HepG2 (cell line): ENCODE data around the gene WDR59. TPM values are rescaled to one million over a fixed set of nuclear protein-coding genes. Genes with fewer than 3 reads are reported as not detected.
A peak's percentile ranks its signal among the peaks of the same experiment; 100 is the strongest.

ENCODE experiments used
- ATF3 ChIP-seq: sonication (generic); formaldehyde crosslinking; IDR thresholded peaks from 2 replicates; pipeline ENCODE4 v1.4.0; 2020; ENCODE audit warnings: missing genetic modification reagents
- CSRNP2 ChIP-seq: sonication (generic); formaldehyde crosslinking; conservative IDR thresholded peaks from 2 replicates; pipeline ENCODE4 v1.8.0; 2022; ENCODE audit warnings: low read depth, missing genetic modification reagents
- GFI1 ChIP-seq: sonication (generic); formaldehyde crosslinking; IDR thresholded peaks from 2 replicates; pipeline ENCODE4 v1.5.0; 2020; ENCODE audit warnings: missing genetic modification reagents, mild to moderate bottlenecking, borderline replicate concordance
- HNRNPK ChIP-seq: fragments of 200-400 bp; formaldehyde crosslinking; IDR thresholded peaks from 2 replicates; pipeline ENCODE4 v1.6.1; 2018; ENCODE audit warnings: low read length, low read depth, moderate library complexity, mild to moderate bottlenecking; ENCODE audit not compliant: poor library complexity, severe bottlenecking
- ZFP36L1 ChIP-seq: sonication (generic); formaldehyde crosslinking; IDR thresholded peaks from 2 replicates; pipeline ENCODE4 v1.8.0; 2022; ENCODE audit warnings: mild to moderate bottlenecking, missing genetic modification reagents, moderate library complexity
- ZFY ChIP-seq: sonication (generic); formaldehyde crosslinking; IDR thresholded peaks from 2 replicates; pipeline ENCODE4 v1.4.0; 2020; ENCODE audit warnings: missing genetic modification reagents
- ZKSCAN5 ChIP-seq: sonication (generic); formaldehyde crosslinking; IDR thresholded peaks from 2 replicates; pipeline ENCODE4 v1.5.1; 2020; ENCODE audit warnings: mild to moderate bottlenecking, missing genetic modification reagents
- ZNF253 ChIP-seq: sonication (generic); formaldehyde crosslinking; IDR thresholded peaks from 2 replicates; pipeline ENCODE4 v1.8.0; 2022; ENCODE audit warnings: mild to moderate bottlenecking, missing genetic modification reagents, borderline replicate concordance
- ZNF414 ChIP-seq: sonication (generic); formaldehyde crosslinking; IDR thresholded peaks from 2 replicates; pipeline ENCODE4 v1.5.0; 2020; ENCODE audit warnings: missing genetic modification reagents
- ZNF614 ChIP-seq: IDR thresholded peaks from 2 replicates; pipeline ENCODE4 v1.6.1; 2018; ENCODE audit warnings: missing biosample characterization, missing genetic modification reagents, inconsistent platforms, borderline replicate concordance
- ZNF883 ChIP-seq: sonication (generic); formaldehyde crosslinking; IDR thresholded peaks from 2 replicates; pipeline ENCODE4 v1.5.1; 2020; ENCODE audit warnings: mild to moderate bottlenecking, missing genetic modification reagents; ENCODE audit errors: not compliant biosample characterization
- ZSCAN20 ChIP-seq: sonication (generic); formaldehyde crosslinking; IDR thresholded peaks from 2 replicates; pipeline ENCODE4 v1.4.0; 2020; ENCODE audit warnings: missing genetic modification reagents, mild to moderate bottlenecking, borderline replicate concordance
- polyA plus RNA-seq, 8 experiments: library from polyadenylated mRNA; depleted of rRNA in 3 of 8; stranded (reverse) in 7 of 8; unstranded in 1 of 8; fragments of >200 nt; fragmentation: Illumina TruSeq in 4 of 8; extraction: Trizol in 4 of 8; gene quantifications; 2 replicates each; pipeline versions ENCODE4 v1.2.1 to v1.2.3, GENCODE V29; 2011 to 2016; ENCODE audit warnings: low read depth in 4 of 8, missing spikeins in 1 of 8, mixed read lengths in 1 of 8; ENCODE audit not compliant: insufficient read depth in 1 of 8
- total RNA-seq, 5 experiments: library from RNA; depleted of rRNA; stranded (reverse); fragments of >200 nt; fragmentation: Illumina TruSeq; extraction: Trizol; gene quantifications; 2 replicates each; pipeline ENCODE4 v1.2.3, GENCODE V29; 2016; ENCODE audit warnings: low read depth in 1 of 5

The WDR59 gene
- total and polyA plus RNA-seq, 2 of the 13 experiments (the other 11 are each of a cell fraction or from before 2014, with no cell fraction given) = 65.2 to 306 TPM

- peak; percentile 69 for TF ChIP-seq HNRNPK
- 0 out of 2 replicates have a peak, but pooled peaks have one; percentile 35 for TF ChIP-seq ZFP36L1 (CRISPR knock-in tag)
- TF ChIP-seq ATF3 = 0 out of 2 replicates have a peak, but pooled peaks have one; percentile 8
- peak; percentile 16 for TF ChIP-seq ZNF883
- TF ChIP-seq ZSCAN20 (CRISPR knock-in tag) = 0 out of 2 replicates have a peak, but pooled peaks have one; percentile 69
- TF ChIP-seq CSRNP2 = no peak
- 0 out of 2 replicates have a peak, but pooled peaks have one; percentile 12 for TF ChIP-seq ZFY
- no peak for TF ChIP-seq ZKSCAN5
- TF ChIP-seq ZNF614 = peak; percentile 33; the same call in 1 of the 2 replicates
- TF ChIP-seq ZNF253 = 0 out of 2 replicates have a peak, but pooled peaks have one; percentile 52
- TF ChIP-seq ZNF414 (CRISPR knock-in tag) = no peak
- no peak for TF ChIP-seq GFI1 (CRISPR knock-in tag)
These were observed 14.9 kb upstream of the WDR59 start (continued) for GRCh38 chr16:74999609-75000480.
